ENCODE results near the gene DMWD. TPM values are rescaled to one million over a fixed set of nuclear protein-coding genes. Genes with fewer than 3 reads are reported as not detected.

The DMWD gene
- total and polyA plus RNA-seq, 2 of the 13 experiments (the other 11 are each of a cell fraction or from before 2014, with no cell fraction given): 10.3 to 14.9 TPM

DNA sequence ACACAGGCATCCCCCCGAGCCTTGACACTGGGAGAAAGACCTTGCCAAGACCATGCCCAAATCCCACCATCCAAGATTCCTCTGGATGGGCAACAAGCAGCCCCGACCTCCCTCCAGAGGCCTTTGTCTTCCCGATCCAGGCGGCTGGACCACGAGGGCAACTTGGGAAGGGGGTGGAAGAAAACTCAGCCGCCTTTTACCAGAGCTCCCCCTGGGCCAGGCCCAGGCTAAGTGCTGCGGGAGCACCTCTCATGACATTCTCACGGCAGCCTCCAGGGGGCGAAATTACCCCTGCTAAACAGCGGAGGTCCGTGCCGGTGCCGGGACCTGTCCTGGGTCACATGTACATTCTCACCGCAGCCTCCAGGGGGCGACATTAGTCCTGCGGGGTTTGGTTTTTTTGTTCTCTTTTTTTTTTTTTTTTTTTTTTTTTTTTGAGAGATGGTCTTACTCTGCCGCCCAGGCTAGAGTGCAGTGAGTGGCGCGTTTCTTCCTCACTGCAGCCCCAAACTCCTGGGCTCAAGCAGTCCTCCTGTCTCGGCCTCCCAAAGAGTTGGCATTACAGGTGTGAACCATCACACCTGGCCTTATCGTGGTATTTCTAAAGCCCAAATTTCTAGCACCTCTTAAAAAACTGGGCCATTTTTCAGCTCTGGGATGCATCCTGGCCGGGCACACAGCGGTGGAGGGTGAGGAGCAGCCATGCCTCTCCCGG, 24.5 kb upstream of the DMWD start (continued):
- TF ChIP-seq, protein P1, sequence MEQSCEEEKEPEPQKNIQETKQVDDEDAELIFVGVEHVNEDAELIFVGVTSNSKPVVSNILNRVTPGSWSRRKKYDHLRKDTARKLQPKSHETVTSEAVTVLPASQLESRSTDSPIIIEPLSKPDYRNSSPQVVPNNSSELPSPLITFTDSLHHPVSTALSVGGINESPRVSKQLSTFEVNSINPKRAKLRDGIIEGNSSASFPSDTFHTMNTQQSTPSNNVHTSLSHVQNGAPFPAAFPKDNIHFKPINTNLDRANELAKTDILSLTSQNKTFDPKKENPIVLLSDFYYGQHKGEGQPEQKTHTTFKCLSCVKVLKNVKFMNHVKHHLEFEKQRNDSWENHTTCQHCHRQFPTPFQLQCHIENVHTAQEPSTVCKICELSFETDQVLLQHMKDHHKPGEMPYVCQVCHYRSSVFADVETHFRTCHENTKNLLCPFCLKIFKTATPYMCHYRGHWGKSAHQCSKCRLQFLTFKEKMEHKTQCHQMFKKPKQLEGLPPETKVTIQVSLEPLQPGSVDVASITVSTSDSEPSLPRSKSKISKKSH (CRISPR knock-in tag; IDR thresholded peaks at IDR 0.05; ENCODE audit: borderline replicate concordance): no peak
- no peak for TF ChIP-seq ZNF674 (CRISPR knock-in tag; IDR thresholded peaks at IDR 0.05; ENCODE audit: low read depth)
- TF ChIP-seq FOXK1 (CRISPR knock-in tag; IDR thresholded peaks at IDR 0.05; ENCODE audit: borderline replicate concordance, low read depth): no peak
- TF ChIP-seq CENPX (CRISPR knock-in tag; IDR thresholded peaks at IDR 0.05): no peak
- TF ChIP-seq SMARCC2 (IDR thresholded peaks at IDR 0.05): no peak
- TF ChIP-seq ZNF879 (CRISPR knock-in tag; IDR thresholded peaks at IDR 0.05): no peak
- no peak for TF ChIP-seq LCORL (IDR thresholded peaks at IDR 0.05)
- peak; percentile 72 for TF ChIP-seq LCORL (CRISPR knock-in tag; IDR thresholded peaks at IDR 0.05)
- TF ChIP-seq, protein P2, sequence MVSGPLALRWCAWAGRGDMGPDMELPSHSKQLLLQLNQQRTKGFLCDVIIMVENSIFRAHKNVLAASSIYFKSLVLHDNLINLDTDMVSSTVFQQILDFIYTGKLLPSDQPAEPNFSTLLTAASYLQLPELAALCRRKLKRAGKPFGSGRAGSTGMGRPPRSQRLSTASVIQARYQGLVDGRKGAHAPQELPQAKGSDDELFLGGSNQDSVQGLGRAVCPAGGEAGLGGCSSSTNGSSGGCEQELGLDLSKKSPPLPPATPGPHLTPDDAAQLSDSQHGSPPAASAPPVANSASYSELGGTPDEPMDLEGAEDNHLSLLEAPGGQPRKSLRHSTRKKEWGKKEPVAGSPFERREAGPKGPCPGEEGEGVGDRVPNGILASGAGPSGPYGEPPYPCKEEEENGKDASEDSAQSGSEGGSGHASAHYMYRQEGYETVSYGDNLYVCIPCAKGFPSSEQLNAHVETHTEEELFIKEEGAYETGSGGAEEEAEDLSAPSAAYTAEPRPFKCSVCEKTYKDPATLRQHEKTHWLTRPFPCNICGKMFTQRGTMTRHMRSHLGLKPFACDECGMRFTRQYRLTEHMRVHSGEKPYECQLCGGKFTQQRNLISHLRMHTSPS (CRISPR knock-in tag; IDR thresholded peaks at IDR 0.05; ENCODE audit: low read depth): no peak
- TF ChIP-seq ZNF256 (CRISPR knock-in tag; conservative IDR thresholded peaks at IDR 0.05): no peak
- 0 out of 2 replicates have a peak, but pooled peaks have one; percentile 35 for TF ChIP-seq KAT8 (CRISPR knock-in tag; IDR thresholded peaks at IDR 0.05)
- TF ChIP-seq CC2D1A (CRISPR knock-in tag; IDR thresholded peaks at IDR 0.05): no peak
- TF ChIP-seq, protein P3, sequence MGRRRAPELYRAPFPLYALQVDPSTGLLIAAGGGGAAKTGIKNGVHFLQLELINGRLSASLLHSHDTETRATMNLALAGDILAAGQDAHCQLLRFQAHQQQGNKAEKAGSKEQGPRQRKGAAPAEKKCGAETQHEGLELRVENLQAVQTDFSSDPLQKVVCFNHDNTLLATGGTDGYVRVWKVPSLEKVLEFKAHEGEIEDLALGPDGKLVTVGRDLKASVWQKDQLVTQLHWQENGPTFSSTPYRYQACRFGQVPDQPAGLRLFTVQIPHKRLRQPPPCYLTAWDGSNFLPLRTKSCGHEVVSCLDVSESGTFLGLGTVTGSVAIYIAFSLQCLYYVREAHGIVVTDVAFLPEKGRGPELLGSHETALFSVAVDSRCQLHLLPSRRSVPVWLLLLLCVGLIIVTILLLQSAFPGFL (CRISPR knock-in tag; IDR thresholded peaks at IDR 0.05): no peak
- TF ChIP-seq ZSCAN22 (CRISPR knock-in tag; IDR thresholded peaks at IDR 0.05): no peak
- TF ChIP-seq SMYD3 (CRISPR knock-in tag; IDR thresholded peaks at IDR 0.05): no peak
- TF ChIP-seq, protein P4, sequence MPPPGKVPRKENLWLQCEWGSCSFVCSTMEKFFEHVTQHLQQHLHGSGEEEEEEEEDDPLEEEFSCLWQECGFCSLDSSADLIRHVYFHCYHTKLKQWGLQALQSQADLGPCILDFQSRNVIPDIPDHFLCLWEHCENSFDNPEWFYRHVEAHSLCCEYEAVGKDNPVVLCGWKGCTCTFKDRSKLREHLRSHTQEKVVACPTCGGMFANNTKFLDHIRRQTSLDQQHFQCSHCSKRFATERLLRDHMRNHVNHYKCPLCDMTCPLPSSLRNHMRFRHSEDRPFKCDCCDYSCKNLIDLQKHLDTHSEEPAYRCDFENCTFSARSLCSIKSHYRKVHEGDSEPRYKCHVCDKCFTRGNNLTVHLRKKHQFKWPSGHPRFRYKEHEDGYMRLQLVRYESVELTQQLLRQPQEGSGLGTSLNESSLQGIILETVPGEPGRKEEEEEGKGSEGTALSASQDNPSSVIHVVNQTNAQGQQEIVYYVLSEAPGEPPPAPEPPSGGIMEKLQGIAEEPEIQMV (CRISPR knock-in tag; IDR thresholded peaks at IDR 0.05; ENCODE audit: low read depth): no peak; the same call in 1 of the 2 replicates
- 0 out of 2 replicates have a peak, but pooled peaks have one; percentile 14 for TF ChIP-seq RARA (CRISPR knock-in tag; IDR thresholded peaks at IDR 0.05)
- no peak for TF ChIP-seq ZUFSP (CRISPR knock-in tag; IDR thresholded peaks at IDR 0.05; ENCODE audit: borderline replicate concordance)
- TF ChIP-seq ZNF10 (CRISPR knock-in tag; IDR thresholded peaks at IDR 0.05; ENCODE audit: borderline replicate concordance, low read depth): no peak
- TF ChIP-seq, protein P5, sequence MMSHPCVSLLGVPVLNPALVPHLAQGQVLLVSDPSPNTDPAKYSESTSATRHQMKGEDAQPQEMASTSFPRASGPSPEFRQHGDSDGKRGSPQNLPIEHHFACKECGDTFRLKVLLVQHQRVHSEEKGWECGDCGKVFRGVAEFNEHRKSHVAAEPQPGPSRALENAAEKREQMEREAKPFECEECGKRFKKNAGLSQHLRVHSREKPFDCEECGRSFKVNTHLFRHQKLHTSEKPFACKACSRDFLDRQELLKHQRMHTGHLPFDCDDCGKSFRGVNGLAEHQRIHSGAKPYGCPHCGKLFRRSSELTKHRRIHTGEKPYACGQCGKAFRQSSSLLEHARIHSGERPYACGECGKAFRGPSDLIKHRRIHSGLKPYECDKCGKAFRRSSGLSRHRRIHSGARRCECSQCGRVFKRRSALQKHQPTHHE (CRISPR knock-in tag; IDR thresholded peaks at IDR 0.05; ENCODE audit: borderline replicate concordance): no peak
